Astrocyte (in vitro differentiated cells and primary cell): ENCODE results near the gene HTR3D. TPM values are rescaled to one million over a fixed set of nuclear protein-coding genes. Genes with fewer than 3 reads are reported as not detected.
"Not testable (repeated sequence)": the region's sequence is repeated elsewhere in the genome, so short reads cannot be mapped to it uniquely, and the experiment has no call there.

ENCODE experiments used
- DNase-seq: peaks from one replicate; pipeline ENCODE4 v3.0.0-alpha.2; 2010; ENCODE audit warnings: low read depth
- FAIRE-seq: peaks from 2 replicates; lab custom pipeline; 2011; peaks lifted over from hg19 to GRCh38; lab: Jason Lieb, UNC
- H2AFZ ChIP-seq: 2 replicates; pipeline ENCODE4 v1.6.0; 2012; ENCODE audit warnings: low read depth, low read length, inconsistent platforms
- H3K27ac ChIP-seq: 2 replicates; pipeline ENCODE4 v1.5.1; 2011; ENCODE audit warnings: low read depth, low read length, inconsistent platforms
- H3K27me3 ChIP-seq: 2 replicates; pipeline ENCODE4 v1.6.0; 2011; ENCODE audit warnings: low read length, inconsistent platforms; ENCODE audit not compliant: insufficient read depth
- H3K36me3 ChIP-seq: 2 replicates; pipeline ENCODE4 v1.5.1; 2011; ENCODE audit warnings: low read length, inconsistent platforms; ENCODE audit not compliant: insufficient read depth
- H3K4me1 ChIP-seq: 2 replicates; pipeline ENCODE4 v1.5.1; 2011; ENCODE audit warnings: low read length, inconsistent platforms; ENCODE audit not compliant: insufficient read depth
- H3K4me2 ChIP-seq: 2 replicates; pipeline ENCODE4 v1.6.0; 2012; ENCODE audit warnings: low read length, inconsistent platforms
- H3K4me3 ChIP-seq: 2 replicates; pipeline ENCODE4 v1.5.1; 2011; ENCODE audit warnings: low read depth, mild to moderate bottlenecking, low read length, inconsistent platforms; ENCODE audit not compliant: insufficient read depth
- H3K79me2 ChIP-seq: 2 replicates; pipeline ENCODE4 v1.6.0; 2012; ENCODE audit warnings: mild to moderate bottlenecking, low read length, inconsistent platforms; ENCODE audit not compliant: insufficient read depth
- H3K9ac ChIP-seq: 2 replicates; pipeline ENCODE4 v1.6.0; 2012; ENCODE audit warnings: mild to moderate bottlenecking, low read length, inconsistent platforms
- H3K9me3 ChIP-seq: 2 replicates; pipeline ENCODE4 v1.5.1; 2012; ENCODE audit warnings: low read depth, mild to moderate bottlenecking, low read length, inconsistent platforms; ENCODE audit not compliant: insufficient read depth
- H4K20me1 ChIP-seq: 2 replicates; pipeline ENCODE4 v1.6.0; 2012; ENCODE audit warnings: low read length, inconsistent platforms; ENCODE audit not compliant: insufficient read depth
- H3K27ac Mint-ChIP-seq: one replicate; pipeline ENCODE4 v1.8.0; 2021; ENCODE audit warnings: mild to moderate bottlenecking, mixed read lengths; ENCODE audit not compliant: unreplicated experiment
- H3K27me3 Mint-ChIP-seq: one replicate; pipeline ENCODE4 v1.8.0; 2021; ENCODE audit warnings: low read depth, mixed read lengths; ENCODE audit not compliant: unreplicated experiment
- H3K36me3 Mint-ChIP-seq: one replicate; pipeline ENCODE4 v1.8.0; 2021; ENCODE audit warnings: low read depth, mixed read lengths; ENCODE audit not compliant: unreplicated experiment
- H3K4me1 Mint-ChIP-seq: one replicate; pipeline ENCODE4 v1.8.0; 2021; ENCODE audit warnings: low read depth, mixed read lengths; ENCODE audit not compliant: unreplicated experiment
- H3K4me3 Mint-ChIP-seq: one replicate; pipeline ENCODE4 v1.8.0; 2021; ENCODE audit warnings: mild to moderate bottlenecking, moderate library complexity, mixed read lengths; ENCODE audit not compliant: unreplicated experiment
- H3K9me3 Mint-ChIP-seq: one replicate; pipeline ENCODE4 v1.8.0; 2021; ENCODE audit warnings: mild to moderate bottlenecking, mixed read lengths; ENCODE audit not compliant: unreplicated experiment
- EZH2 ChIP-seq: IDR thresholded peaks from 2 replicates; pipeline ENCODE4 v1.6.1; 2012; ENCODE audit warnings: mild to moderate bottlenecking, low read length, inconsistent platforms; ENCODE audit not compliant: insufficient read depth
- total RNA-seq: library from RNA; stranded (reverse); gene quantifications from 2 replicates; pipeline ENCODE4 v1.2.1, GENCODE V29; 2021
- TF ChIP-seq, protein P1 (sequence below): IDR thresholded peaks from 2 replicates; pipeline ENCODE4 v1.5.1; 2011; ENCODE audit warnings: low read depth, mild to moderate bottlenecking, inconsistent platforms, low read length, moderate library complexity; ENCODE audit not compliant: insufficient read depth

The HTR3D gene
- total RNA-seq, 1 donor from 2014 or later, result not detected

- not testable (repeated sequence) for H3K9ac ChIP-seq, H3K27ac Mint-ChIP-seq, H3K4me1 Mint-ChIP-seq, H3K4me2 ChIP-seq, H3K4me1 ChIP-seq, FAIRE-seq, DNase-seq, H3K36me3 Mint-ChIP-seq, H3K36me3 ChIP-seq, H3K4me3 ChIP-seq, H4K20me1 ChIP-seq, H3K27ac ChIP-seq, H3K9me3 Mint-ChIP-seq, H2AFZ ChIP-seq, H3K79me2 ChIP-seq, H3K9me3 ChIP-seq, H3K4me3 Mint-ChIP-seq
- peaks cover 15% of the 10 kb centered on the region for H3K27me3 Mint-ChIP-seq
- peaks cover 11% of the 10 kb centered on the region for H3K27me3 ChIP-seq
Measured at GRCh38 chr3:184028275-184028890, 3.2 kb upstream of the HTR3D start.

- H3K27me3 Mint-ChIP-seq, result peaks cover 17% of the 10 kb centered on the region
- Histone ChIP-seq H3K27ac (no peak overlapping the region), H3K4me1 (no peaks in the 10 kb centered on the region), H3K9ac (no peak overlapping the region), H4K20me1 (no peaks in the 10 kb centered on the region), H2AFZ (no peak overlapping the region), H3K36me3 (no peaks in the 10 kb centered on the region), H3K4me2 (no peak overlapping the region), H3K79me2 (no peaks in the 10 kb centered on the region), H3K27me3 (peaks cover 8% of the 10 kb centered on the region), H3K9me3 (no peaks in the 10 kb centered on the region), H3K4me3 (no peak overlapping the region)
- TF ChIP-seq EZH2, result no peak
- TF ChIP-seq, protein P1, sequence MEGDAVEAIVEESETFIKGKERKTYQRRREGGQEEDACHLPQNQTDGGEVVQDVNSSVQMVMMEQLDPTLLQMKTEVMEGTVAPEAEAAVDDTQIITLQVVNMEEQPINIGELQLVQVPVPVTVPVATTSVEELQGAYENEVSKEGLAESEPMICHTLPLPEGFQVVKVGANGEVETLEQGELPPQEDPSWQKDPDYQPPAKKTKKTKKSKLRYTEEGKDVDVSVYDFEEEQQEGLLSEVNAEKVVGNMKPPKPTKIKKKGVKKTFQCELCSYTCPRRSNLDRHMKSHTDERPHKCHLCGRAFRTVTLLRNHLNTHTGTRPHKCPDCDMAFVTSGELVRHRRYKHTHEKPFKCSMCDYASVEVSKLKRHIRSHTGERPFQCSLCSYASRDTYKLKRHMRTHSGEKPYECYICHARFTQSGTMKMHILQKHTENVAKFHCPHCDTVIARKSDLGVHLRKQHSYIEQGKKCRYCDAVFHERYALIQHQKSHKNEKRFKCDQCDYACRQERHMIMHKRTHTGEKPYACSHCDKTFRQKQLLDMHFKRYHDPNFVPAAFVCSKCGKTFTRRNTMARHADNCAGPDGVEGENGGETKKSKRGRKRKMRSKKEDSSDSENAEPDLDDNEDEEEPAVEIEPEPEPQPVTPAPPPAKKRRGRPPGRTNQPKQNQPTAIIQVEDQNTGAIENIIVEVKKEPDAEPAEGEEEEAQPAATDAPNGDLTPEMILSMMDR, result no peak
- H3K9me3 Mint-ChIP-seq, result no peaks in the 10 kb centered on the region
- no peaks in the 10 kb centered on the region for H3K36me3 Mint-ChIP-seq
- DNase-seq, result no peak
- no peak overlapping the region for H3K27ac Mint-ChIP-seq
- H3K4me1 Mint-ChIP-seq, result no peaks in the 10 kb centered on the region
- no peak for FAIRE-seq
- no peak overlapping the region for H3K4me3 Mint-ChIP-seq
Measured at GRCh38 chr3:184029443-184029842, 2.1 kb upstream of the HTR3D start.

DNA sequence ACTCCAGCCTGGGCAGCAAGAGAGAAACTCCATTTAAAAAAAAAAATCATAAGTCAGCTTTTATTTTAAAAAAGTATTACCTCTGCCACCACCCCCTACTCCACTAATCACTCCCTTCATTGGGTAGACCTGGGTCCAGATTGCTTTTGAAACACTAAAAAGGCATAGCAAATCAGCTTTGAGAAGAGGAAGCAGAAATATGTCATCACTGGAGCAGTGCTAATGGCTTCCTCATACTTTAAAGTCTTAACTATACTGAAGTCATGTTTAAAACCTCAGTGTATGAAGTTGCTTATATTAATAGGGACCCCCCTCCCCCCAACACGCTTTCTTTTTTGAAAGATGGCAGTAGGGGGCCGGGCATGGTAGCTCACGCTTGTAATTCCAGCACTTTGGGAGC is 1.0 kb upstream of the HTR3D start:
- no peaks in the 10 kb centered on the region for H3K9me3 ChIP-seq
- H2AFZ ChIP-seq, result no peak overlapping the region
- H3K27ac ChIP-seq, result no peak overlapping the region
- no peak overlapping the region for H3K9ac ChIP-seq
- no peaks in the 10 kb centered on the region for H3K36me3 Mint-ChIP-seq
- TF ChIP-seq, protein P1, result no peak
- TF ChIP-seq EZH2, result no peak
- H3K4me3 ChIP-seq, result no peak overlapping the region
- no peaks in the 10 kb centered on the region for H3K9me3 Mint-ChIP-seq
- H3K4me2 ChIP-seq, result no peak overlapping the region
- no peaks in the 10 kb centered on the region for H3K4me1 Mint-ChIP-seq
- H4K20me1 ChIP-seq, result no peaks in the 10 kb centered on the region
- no peak overlapping the region for H3K27ac Mint-ChIP-seq
- H3K79me2 ChIP-seq, result no peaks in the 10 kb centered on the region
- H3K27me3 ChIP-seq, result peaks cover 13% of the 10 kb centered on the region
- no peaks in the 10 kb centered on the region for H3K4me1 ChIP-seq
- peaks cover 17% of the 10 kb centered on the region for H3K27me3 Mint-ChIP-seq
- H3K4me3 Mint-ChIP-seq, result no peak overlapping the region
- DNase-seq (no peak), FAIRE-seq (no peak)
- no peaks in the 10 kb centered on the region for H3K36me3 ChIP-seq
